Colon (tissue), 2 donors: Measurements from ENCODE around the gene KLHL35.
"Not testable (repeated sequence)": the region's sequence is repeated elsewhere in the genome, so short reads cannot be mapped to it uniquely, and the experiment has no call there.

Experiments
- FAIRE-seq: peaks from 2 replicates; lab custom pipeline; 2012; peaks lifted over from hg19 to GRCh38; lab: Jason Lieb, UNC
- donor health status: control.
- donor health status: control.

KLHL35 gene

DNA sequence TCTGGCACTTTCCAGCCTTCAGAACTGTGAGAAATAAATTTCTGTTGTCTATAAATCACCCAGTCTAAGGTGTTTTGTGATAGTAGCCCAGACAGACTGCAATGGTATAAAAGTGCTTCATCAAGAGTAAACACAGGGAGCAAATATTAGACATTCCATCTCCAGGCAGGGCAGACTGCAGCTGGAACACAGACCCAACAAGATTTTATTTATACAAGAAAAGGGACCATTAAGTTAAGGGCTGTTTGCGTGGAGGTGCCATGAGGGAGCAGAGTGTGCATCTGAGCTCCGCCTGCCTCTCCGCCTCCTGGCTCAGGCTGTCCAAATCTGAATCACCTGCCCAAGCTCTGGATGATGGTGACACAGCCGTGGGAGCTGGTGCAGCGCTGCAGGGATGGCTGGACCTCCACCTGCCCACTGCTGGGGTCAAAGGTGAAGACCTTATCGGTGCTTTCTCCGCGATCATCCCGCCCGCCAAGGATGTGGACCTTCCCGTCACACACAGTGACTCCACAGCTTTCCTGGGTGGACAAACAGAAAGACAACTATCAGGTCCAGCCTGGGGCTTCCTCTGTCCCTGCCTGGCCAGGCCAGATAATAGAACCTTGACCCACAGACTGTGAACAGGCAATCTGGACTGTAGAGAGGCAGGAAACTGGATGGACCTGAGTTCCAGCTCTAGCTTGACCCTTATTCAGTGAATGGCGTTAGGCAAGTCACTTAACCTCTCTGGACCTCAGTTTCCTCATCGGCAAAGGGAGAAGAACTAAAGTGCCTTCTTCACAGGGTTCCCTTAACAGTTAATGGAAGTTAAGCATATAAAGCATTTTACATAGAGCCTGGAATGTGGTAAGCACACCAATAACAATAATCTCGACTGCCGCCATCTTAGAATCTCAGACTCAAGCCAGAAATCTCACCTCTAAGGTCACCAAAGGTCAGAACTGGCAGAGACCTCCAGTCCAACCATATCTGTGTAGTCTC is 10.5 kb downstream of the KLHL35 start:
- no peak for FAIRE-seq

DNA sequence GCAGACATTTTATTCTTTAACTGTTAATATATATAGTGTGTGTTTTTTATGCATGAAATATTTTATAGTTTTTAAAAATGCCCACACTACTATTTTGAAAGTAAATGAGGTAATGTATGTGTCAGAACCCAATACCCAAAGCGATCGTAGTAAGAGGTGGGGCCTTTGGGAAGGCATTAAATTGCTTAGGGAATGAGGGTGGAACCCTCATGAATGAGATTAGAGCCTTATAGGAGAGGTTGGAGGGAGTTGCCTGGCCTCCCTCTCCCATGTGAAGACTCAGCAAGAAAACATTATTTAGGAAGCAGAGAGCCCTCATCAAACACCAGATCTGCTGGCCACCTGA is 11.1 kb downstream of the KLHL35 start:
- no peak for FAIRE-seq

- FAIRE-seq, result no peak
These were observed 11.9 kb downstream of the KLHL35 start for GRCh38 chr11:75421035-75421602.

DNA sequence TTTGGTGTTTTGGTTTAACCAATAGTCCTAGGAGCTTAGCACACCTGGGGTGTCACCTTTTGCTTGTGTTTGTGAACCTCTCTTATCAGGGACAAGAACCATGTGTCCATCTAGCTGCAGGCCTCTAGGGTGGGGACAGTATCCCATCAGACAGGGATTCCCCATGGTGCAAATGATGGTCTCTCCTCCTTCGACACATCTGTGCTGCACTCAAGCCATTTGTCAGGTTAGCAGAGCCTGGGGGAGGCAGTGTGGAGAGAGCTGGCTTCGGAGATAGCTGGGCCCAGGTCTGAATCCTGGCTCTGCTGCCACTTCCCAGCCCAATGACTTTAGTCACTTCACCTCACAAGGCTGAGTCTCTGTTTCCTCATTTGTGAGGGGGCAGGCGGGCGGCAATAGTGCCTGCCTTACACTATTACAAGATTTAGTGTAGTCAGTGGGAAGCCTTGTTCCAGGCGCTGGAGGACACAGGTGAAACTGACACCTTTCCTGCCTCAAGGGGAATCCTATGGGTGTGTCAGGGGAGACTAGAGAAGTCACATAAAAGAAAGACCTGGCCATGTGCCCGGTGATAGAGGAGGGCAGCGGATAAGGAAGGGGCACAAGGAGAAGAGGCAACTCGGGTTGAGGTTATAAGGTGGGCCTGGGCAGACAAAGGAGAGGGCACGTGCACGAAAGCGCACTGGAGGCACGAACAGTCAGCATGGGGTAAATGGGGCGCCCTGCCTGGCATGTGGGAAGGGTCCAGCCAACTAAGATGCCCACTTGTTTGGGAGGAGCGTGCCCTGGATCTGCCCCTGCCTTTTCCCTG is 12.6 kb downstream of the KLHL35 start:
- FAIRE-seq, result no peak

DNA sequence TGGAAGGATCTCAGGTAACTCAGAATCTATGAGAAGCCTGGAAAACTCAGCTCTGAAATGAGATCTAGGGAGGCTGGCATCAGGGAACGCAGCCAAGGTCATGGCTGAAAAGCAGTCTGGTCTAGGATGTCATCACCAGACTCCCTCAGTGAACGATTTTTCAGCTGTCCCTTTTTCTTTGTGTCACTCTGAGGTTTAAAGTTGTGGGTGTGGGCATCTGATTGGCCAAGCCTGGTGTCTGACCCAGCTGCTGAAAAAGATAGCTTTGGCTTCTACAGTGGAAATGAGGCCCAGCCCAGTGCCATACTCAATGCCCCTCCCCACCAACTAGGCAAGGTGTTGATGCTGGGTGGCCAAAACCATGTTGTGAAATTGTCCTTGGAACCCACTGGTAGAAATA is 19.1 kb downstream of the KLHL35 start:
- no peak for FAIRE-seq

DNA sequence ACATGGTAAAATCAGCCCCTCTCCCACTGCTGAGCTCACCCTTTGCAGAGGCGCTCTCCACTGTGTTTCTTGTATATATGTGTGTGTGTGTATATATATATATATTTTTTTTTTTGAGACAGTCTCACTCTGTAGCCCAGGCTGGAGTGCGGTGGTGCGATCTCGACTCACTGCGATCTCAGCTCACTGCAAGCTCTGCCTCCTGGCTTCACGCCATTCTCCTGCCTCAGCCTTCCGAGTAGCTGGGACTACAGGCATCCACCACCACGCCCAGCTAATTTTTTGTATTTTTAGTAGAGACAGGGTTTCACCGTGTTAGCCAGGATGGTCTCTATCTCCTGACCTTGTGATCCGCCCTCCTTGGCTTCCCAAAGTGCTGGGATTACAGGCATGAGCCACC is 19.9 kb downstream of the KLHL35 start:
- FAIRE-seq, result not testable (repeated sequence)

GRCh38 chr11:75409971-75410370 is 23.0 kb downstream of the KLHL35 start:
- not testable (repeated sequence) for FAIRE-seq

- FAIRE-seq, result no peak
These were observed 24.1 kb downstream of the KLHL35 start for GRCh38 chr11:75408957-75409219.

- FAIRE-seq, result no peak
These were observed 26.6 kb downstream of the KLHL35 start for GRCh38 chr11:75406338-75406777.

- FAIRE-seq, result no peak
These were observed 28.9 kb downstream of the KLHL35 start for GRCh38 chr11:75403983-75404658.

GRCh38 chr11:75403037-75403436 is 30.0 kb downstream of the KLHL35 start:
- no peak for FAIRE-seq

- FAIRE-seq, result no peak
These were observed 30.8 kb downstream of the KLHL35 start for GRCh38 chr11:75402002-75402773.

- FAIRE-seq, result no peak
These were observed 32.7 kb downstream of the KLHL35 start for GRCh38 chr11:75400146-75400865.

- FAIRE-seq, result no peak
These were observed 33.5 kb downstream of the KLHL35 start, which contains the start of gene RPS3 for GRCh38 chr11:75399344-75400145. Gene RPS3 (plus strand): TSS chr11:75399518. CDS start chr11:75399548, 30 bp downstream.

DNA sequence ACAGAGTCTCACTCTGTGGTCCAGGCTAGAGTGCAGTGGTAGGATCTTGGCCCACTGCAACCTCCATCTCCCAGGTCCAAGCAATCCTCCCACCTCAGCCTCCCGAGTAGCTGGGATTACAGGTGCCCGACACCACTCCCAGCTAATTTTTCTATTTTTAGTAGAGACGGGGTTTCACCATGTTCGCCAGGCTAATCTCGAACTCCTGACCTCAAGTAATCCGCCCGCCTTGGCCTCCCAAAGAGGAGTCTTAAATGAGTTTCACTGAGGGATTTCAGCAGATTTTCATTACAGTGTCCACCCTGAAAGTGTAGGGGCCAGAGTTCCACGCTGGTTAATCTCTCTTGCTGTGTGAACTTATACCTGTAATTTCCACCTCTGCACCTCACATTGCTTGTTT is 34.1 kb downstream of the KLHL35 start:
- FAIRE-seq, result no peak

- no peak for FAIRE-seq
These were observed 38.7 kb downstream of the KLHL35 start for GRCh38 chr11:75394085-75394840.

GRCh38 chr11:75389925-75390324 is 43.1 kb downstream of the KLHL35 start:
- FAIRE-seq, result no peak

GRCh38 chr11:75389276-75389605 is 43.8 kb downstream of the KLHL35 start:
- no peak for FAIRE-seq
